Measurements from ENCODE around the gene MORN1. TPM values are rescaled to one million over a fixed set of nuclear protein-coding genes. Genes with fewer than 3 reads are reported as not detected.
A peak's percentile ranks its signal among the peaks of the same experiment; 100 is the strongest.
"Not testable (repeated sequence)": the region's sequence is repeated elsewhere in the genome, so short reads cannot be mapped to it uniquely, and the experiment has no call there.

The MORN1 gene
- 1 to 10 TPM; 4.2 to 9.1 (median 6.2) TPM for polyA plus RNA-seq (ENCODE audit: insufficient read length in 10 of 10)
- long read RNA-seq, donor 1: 0 reads
- long read RNA-seq, donor 2: 0 reads
- long read RNA-seq, donor 3, partial matches to known transcripts: 0 of 1 reads
- long read RNA-seq, donor 3, other reads (novel, unspliced or antisense): 0 of 1 reads
- long read RNA-seq, donor 4, partial matches to known transcripts: 0 of 1 reads
- long read RNA-seq, donor 4, other reads (novel, unspliced or antisense): 0 of 1 reads
- long read RNA-seq, donor 5, partial matches to known transcripts: 33 of 97 reads
- long read RNA-seq, donor 5, other reads (novel, unspliced or antisense): 63 of 97 reads
- long read RNA-seq, donor 6: 0 reads
- long read RNA-seq, donor 7, partial matches to known transcripts: 0 of 2 reads
- long read RNA-seq, donor 7, other reads (novel, unspliced or antisense): 0 of 2 reads
- long read RNA-seq, donor 8, partial matches to known transcripts: 0 of 1 reads
- long read RNA-seq, donor 8, other reads (novel, unspliced or antisense): 0 of 1 reads
- long read RNA-seq, donor 9: 0 reads

- peak; percentile 99 to 100 (median 100) for DNase-seq
Observed at GRCh38 chr1:2391041-2391930, at the start of gene MORN1, which contains the start of gene RER1. MORN1 (minus strand) TSS chr1:2391554; CDS start chr1:2391533, 21 bp downstream. RER1 (plus strand) TSS chr1:2391841; CDS start chr1:2395791, 3,950 bp downstream.

DNA sequence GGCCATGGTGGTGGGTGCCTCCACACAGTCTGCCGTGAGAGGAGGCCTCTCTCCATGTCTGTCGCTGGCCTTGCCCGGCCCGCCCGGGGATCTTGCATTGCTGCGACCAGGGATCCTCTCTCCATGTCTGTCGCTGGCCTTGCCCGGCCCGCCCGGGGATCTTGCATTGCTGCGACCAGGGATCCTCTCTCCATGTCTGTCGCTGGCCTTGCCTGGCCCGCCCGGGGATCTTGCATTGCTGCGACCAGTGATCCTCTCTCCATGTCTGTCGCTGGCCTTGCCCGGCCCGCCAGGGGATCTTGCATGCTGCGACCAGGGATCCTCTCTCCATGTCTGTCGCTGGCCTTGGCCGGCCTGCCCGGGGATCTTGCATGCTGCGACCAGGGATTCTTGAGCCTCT, 49.0 kb upstream of the MORN1 start:
- not testable (repeated sequence) for DNase-seq

- no peak for DNase-seq
Observed at GRCh38 chr1:2439369-2439768, 48.0 kb upstream of the MORN1 start.

DNA sequence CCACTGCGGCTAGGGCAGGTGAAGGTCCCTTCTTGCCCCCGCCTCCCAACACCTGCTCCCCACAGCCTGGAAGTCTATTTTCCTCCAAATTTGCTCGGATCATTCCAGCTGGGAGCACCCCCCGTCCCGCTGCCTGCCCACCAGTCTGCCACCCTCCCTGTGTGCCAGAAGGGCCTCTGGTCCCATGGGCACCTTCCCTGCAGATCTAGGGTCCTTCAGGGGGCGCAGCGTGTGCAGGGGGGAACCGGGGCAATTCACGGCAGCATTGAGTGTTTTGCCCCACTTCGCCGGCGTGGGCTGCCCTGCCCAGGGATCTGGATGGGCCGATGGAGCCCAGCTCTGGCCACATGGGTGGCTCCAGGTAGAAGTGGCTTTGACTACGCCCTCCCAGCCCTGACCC, 47.3 kb upstream of the MORN1 start:
- DNase-seq: no peak

DNA sequence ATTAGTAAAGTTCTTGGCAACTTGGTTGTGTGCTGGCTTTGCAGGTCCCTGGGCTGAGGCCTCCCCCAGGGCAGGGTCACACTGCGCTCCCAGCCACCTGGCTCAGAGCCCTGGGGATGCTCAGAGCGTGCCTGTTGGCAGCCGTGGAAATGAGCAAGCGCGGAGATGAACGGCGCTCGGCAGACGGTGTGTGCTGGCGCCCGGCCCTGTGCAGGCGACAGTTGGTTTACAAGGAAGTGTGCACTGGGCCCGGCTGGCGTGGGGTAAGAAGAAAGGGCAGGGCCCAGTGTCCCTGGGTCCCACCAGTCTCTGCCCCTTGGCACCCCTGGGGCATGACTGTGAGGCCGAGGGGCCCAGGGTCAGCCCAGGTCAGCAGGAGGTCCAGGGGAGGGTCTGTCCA, 46.7 kb upstream of the MORN1 start:
- no peak for DNase-seq

DNA sequence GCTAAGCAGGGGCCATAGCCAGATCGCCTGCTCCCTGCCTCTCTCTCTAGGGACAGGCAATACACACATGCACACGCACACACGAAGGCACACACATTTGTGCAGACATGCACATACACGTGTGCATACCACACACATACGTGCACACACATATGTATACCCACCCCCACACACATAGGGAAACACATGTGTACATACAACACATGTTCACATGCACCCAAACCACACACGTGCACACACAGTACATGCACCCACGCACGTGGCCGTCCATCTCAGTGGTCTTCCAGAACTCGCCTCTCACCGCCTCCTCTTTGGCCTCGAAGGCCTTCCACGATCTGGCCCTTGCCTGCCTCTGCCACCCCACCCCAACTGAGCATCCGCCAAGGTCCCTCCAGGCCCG, 46.3 kb upstream of the MORN1 start:
- DNase-seq: no peak

DNA sequence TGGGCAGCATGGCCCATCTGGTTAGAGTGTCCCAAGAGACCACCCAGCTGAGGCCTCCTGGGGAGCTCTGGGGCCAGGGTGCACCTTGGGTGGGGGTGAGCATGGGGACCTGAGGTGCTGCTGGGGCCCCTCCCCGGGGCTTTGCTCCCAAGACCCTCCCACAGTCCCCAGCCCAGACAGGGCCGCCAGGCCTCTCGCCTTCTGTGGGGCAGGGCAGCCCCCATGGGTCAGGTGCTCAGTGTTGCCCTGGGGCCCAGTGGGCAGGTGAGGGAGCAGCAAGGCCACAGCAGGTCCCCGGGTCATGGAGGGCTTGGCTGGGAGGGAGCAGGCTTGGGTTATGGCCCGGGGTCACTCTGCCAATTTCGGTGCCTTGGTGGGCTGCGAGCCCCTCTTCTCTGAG, 45.5 kb upstream of the MORN1 start:
- DNase-seq: no peak

DNA sequence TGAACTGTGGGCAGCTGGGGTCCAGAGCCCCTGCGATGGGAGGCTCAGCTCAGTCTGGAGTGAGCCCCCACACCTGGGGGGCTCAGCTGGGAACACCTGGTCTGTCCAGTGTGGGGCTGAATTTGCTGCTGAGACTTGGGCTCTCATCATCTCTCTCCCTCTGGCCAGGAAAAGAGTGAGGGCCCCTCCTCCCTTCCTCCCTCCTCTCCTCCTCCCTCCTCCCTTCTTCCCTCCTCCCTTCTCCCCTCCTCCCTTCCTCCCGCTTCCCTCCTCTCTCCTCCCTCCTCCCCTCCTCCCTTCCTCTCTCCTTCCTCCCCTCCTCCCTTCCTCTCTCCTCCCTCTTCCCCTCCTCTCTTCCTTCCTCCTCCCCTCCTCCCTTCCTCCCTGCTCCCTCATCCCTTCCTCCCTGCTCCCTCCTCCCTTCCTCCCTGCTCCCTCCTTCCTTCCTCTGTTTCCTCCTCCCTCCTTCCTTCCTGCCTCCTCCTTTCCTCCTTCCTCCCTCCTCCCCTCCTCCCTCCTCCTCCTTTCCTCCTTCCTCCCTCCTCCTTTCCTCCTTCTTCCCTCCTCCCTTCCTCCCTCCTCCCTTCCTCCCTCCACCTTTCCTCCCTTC, 44.5 kb upstream of the MORN1 start:
- DNase-seq: no peak

- DNase-seq: no peak
Observed at GRCh38 chr1:2435091-2435490, 43.7 kb upstream of the MORN1 start.

GRCh38 chr1:2433936-2434655, 42.7 kb upstream of the MORN1 start:
- DNase-seq: no peak

GRCh38 chr1:2433196-2433595, 41.8 kb upstream of the MORN1 start:
- DNase-seq: no peak

- DNase-seq: no peak
Observed at GRCh38 chr1:2432441-2432844, 41.1 kb upstream of the MORN1 start.

DNA sequence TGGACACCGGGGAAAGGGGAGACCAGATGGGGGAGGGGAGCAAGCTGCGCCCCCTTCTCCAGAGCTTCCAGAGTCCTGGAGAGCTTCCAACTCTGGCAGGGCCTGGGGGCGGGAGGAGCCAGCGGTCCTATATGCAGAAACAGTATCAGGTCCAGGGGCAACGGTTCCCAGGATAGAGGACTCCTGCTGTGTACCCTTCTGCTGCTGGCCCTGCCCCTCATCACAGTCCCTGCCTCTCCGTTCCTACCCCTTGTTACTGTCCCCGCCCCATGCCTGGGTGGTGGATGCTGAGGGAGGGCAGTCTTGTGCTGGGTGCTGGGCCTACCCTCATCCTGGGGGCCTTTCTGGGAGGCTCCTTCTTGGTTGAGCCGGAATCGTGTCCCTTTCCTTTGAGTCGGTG, 40.2 kb upstream of the MORN1 start:
- DNase-seq: no peak

- no peak for DNase-seq
Observed at GRCh38 chr1:2431103-2431502, 39.7 kb upstream of the MORN1 start.

GRCh38 chr1:2430592-2430973, 39.2 kb upstream of the MORN1 start:
- DNase-seq: no peak

GRCh38 chr1:2429780-2430591, 38.6 kb upstream of the MORN1 start:
- DNase-seq: no peak

GRCh38 chr1:2428490-2428889, 37.1 kb upstream of the MORN1 start:
- no peak for DNase-seq

GRCh38 chr1:2427976-2428375, 36.6 kb upstream of the MORN1 start:
- no peak for DNase-seq

GRCh38 chr1:2427051-2427450, 35.7 kb upstream of the MORN1 start:
- no peak for DNase-seq

DNA sequence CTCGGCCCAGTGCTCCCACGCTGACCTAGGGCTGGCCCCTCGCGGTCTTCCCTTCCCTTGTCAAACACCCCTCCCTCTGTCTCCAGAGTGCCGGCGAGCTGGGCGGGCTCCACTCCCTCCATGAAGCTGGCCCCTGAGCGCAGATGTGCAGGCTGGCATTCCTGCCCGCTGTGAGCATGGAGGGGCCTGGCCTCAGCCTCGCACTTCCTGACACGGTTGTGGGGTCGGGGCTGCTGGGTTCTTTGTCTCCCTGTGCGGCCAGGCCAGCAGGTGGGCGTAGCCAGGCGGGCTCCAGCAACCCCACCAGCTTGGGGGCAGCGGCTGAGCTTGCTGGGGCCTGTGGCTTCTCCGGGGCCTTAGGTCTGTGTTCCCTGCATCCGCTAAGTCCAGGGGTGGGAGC, 35.2 kb upstream of the MORN1 start:
- no peak for DNase-seq

DNA sequence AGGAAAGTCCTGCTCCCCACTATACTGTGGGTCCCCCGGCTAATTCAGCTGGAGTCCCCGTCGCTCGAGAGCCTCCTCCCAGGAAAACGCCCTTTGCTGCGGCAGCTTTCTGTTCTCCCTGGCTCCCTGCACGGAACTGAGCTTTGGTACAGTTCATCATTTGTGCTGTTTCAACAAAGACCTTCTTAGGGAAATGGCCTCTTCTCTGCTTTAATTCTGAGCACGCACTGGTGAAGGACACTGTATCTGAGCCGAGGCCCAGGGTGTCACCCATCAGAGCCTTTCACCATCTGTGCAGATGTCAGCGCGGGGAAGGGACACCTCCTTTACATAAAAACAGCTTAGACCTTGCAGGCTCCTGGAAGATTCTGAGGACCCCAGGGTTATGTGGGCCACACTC, 34.5 kb upstream of the MORN1 start:
- no peak for DNase-seq

Measured in muscle of back (tissue), 13 donors.